ENCODE data around the gene PEDS1. TPM values are rescaled to one million over a fixed set of nuclear protein-coding genes. Genes with fewer than 3 reads are reported as not detected.

Gene PEDS1
- total and polyA plus RNA-seq, 2 of the 13 experiments (the other 11 are each of a cell fraction or from before 2014, with no cell fraction given), result 30.5 to 93.9 TPM

- TF ChIP-seq, protein P1, sequence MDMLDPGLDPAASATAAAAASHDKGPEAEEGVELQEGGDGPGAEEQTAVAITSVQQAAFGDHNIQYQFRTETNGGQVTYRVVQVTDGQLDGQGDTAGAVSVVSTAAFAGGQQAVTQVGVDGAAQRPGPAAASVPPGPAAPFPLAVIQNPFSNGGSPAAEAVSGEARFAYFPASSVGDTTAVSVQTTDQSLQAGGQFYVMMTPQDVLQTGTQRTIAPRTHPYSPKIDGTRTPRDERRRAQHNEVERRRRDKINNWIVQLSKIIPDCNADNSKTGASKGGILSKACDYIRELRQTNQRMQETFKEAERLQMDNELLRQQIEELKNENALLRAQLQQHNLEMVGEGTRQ (IDR thresholded peaks at IDR 0.05; ENCODE audit: low read depth, low read length), result no peak
- TF ChIP-seq, protein P1 (CRISPR knock-in tag; IDR thresholded peaks at IDR 0.05; ENCODE audit: borderline replicate concordance), result 0 out of 2 replicates have a peak, but pooled peaks have one; percentile 38
- TF ChIP-seq NFKB2 (CRISPR knock-in tag; IDR thresholded peaks at IDR 0.05; ENCODE audit: borderline replicate concordance) (peak; percentile 73; the same call in 1 of the 2 replicates), ZSCAN9 (CRISPR knock-in tag; IDR thresholded peaks at IDR 0.05; ENCODE audit: borderline replicate concordance) (no peak), ZNF782 (CRISPR knock-in tag; IDR thresholded peaks at IDR 0.05; ENCODE audit: borderline replicate concordance) (no peak; the same call in 1 of the 2 replicates), THAP11 (CRISPR knock-in tag; IDR thresholded peaks at IDR 0.05) (peak; percentile 16; the same call in 1 of the 2 replicates), NR2F6 (IDR thresholded peaks at IDR 0.05) (no peak), NR2F6 (CRISPR knock-in tag; IDR thresholded peaks at IDR 0.05) (0 out of 2 replicates have a peak, but pooled peaks have one; percentile 8), ZSCAN22 (CRISPR knock-in tag; IDR thresholded peaks at IDR 0.05) (0 out of 2 replicates have a peak, but pooled peaks have one; percentile 13), PHF8 (CRISPR knock-in tag; IDR thresholded peaks at IDR 0.05) (peak; percentile 23; the same call in 1 of the 2 replicates), KDM1A (CRISPR knock-in tag; IDR thresholded peaks at IDR 0.05) (0 out of 2 replicates have a peak, but pooled peaks have one; percentile 13), CENPT (CRISPR knock-in tag; IDR thresholded peaks at IDR 0.05; ENCODE audit: low read depth) (0 out of 2 replicates have a peak, but pooled peaks have one; percentile 17), CBX2 (IDR thresholded peaks at IDR 0.05; ENCODE audit: low read depth, low read length) (no peak), CBX2 (CRISPR knock-in tag; IDR thresholded peaks at IDR 0.05; ENCODE audit: low read depth) (peak; percentile 59; the same call in 1 of the 2 replicates), SALL2 (CRISPR knock-in tag; IDR thresholded peaks at IDR 0.05) (peak; percentile 64; the same call in 1 of the 2 replicates), ZBTB40 (IDR thresholded peaks at IDR 0.05) (no peak), ZBTB40 (CRISPR knock-in tag; IDR thresholded peaks at IDR 0.05) (0 out of 2 replicates have a peak, but pooled peaks have one; percentile 30), ZBTB8A (CRISPR knock-in tag; IDR thresholded peaks at IDR 0.05; ENCODE audit: borderline replicate concordance, low read depth) (0 out of 2 replicates have a peak, but pooled peaks have one; percentile 19)
Measured at GRCh38 chr20:50193199-50193835, 39.8 kb upstream of the PEDS1 start (continued).

Data from HepG2 (cell line).